HG02623 (cell line): Measurements from ENCODE around the gene IFNL1.
"Not testable (repeated sequence)": the region's sequence is repeated elsewhere in the genome, so short reads cannot be mapped to it uniquely, and the experiment has no call there.

Experiments used
- ATAC-seq: cut with Tn5 transposase; IDR thresholded peaks from one replicate; pipeline ENCODE4 v1.9.1; 2021; ENCODE audit warnings: moderate library complexity; ENCODE audit not compliant: unreplicated experiment

The IFNL1 gene

GRCh38 chr19:39270036-39270871 is 26.0 kb upstream of the IFNL1 start:
- ATAC-seq, result no peak

- not testable (repeated sequence) for ATAC-seq
These were observed 22.3 kb upstream of the IFNL1 start for GRCh38 chr19:39273859-39274258.

- no peak for ATAC-seq
These were observed 20.6 kb upstream of the IFNL1 start for GRCh38 chr19:39275578-39275977.

- ATAC-seq, result no peak
These were observed 19.5 kb upstream of the IFNL1 start for GRCh38 chr19:39276740-39277139.

GRCh38 chr19:39277598-39277997 is 18.6 kb upstream of the IFNL1 start:
- ATAC-seq, result no peak

- no peak for ATAC-seq
These were observed 14.2 kb upstream of the IFNL1 start for GRCh38 chr19:39282021-39282420.

- ATAC-seq, result no peak
These were observed 12.2 kb upstream of the IFNL1 start for GRCh38 chr19:39284032-39284431.

GRCh38 chr19:39293394-39293793 is 2.8 kb upstream of the IFNL1 start:
- no peak for ATAC-seq

- no peak for ATAC-seq
These were observed 699 bp downstream of the IFNL1 start for GRCh38 chr19:39296906-39297305.

- ATAC-seq, result no peak
These were observed 1.9 kb downstream of the IFNL1 start for GRCh38 chr19:39297931-39298634.

GRCh38 chr19:39299404-39299803 is 3.2 kb downstream of the IFNL1 start:
- ATAC-seq, result no peak

- no peak for ATAC-seq
These were observed 3.6 kb downstream of the IFNL1 start for GRCh38 chr19:39299832-39300231.

GRCh38 chr19:39301021-39301420 is 4.8 kb downstream of the IFNL1 start:
- no peak for ATAC-seq

GRCh38 chr19:39301562-39301961 is 5.4 kb downstream of the IFNL1 start:
- ATAC-seq, result no peak

GRCh38 chr19:39303373-39304184 is 7.4 kb downstream of the IFNL1 start:
- ATAC-seq, result no peak

- no peak for ATAC-seq
These were observed 7.9 kb downstream of the IFNL1 start for GRCh38 chr19:39304185-39304513.

- no peak for ATAC-seq
These were observed 8.7 kb downstream of the IFNL1 start for GRCh38 chr19:39304701-39305571.

GRCh38 chr19:39306075-39306474 is 9.9 kb downstream of the IFNL1 start:
- ATAC-seq, result no peak

GRCh38 chr19:39307046-39307821 is 11.0 kb downstream of the IFNL1 start:
- no peak for ATAC-seq
